Activated T-helper 1 cell treated with Interleukin-2 at 50 U/mL for 16 hours (primary cell): Measurements from ENCODE around the gene RPL27.
"Not testable (repeated sequence)": the region's sequence is repeated elsewhere in the genome, so short reads cannot be mapped to it uniquely, and the experiment has no call there.

ENCODE experiments used
- DNase-seq: peaks from one replicate; pipeline ENCODE4 v3.0.0-alpha.2; 2020; ENCODE audit warnings: low read depth

Gene RPL27

DNA sequence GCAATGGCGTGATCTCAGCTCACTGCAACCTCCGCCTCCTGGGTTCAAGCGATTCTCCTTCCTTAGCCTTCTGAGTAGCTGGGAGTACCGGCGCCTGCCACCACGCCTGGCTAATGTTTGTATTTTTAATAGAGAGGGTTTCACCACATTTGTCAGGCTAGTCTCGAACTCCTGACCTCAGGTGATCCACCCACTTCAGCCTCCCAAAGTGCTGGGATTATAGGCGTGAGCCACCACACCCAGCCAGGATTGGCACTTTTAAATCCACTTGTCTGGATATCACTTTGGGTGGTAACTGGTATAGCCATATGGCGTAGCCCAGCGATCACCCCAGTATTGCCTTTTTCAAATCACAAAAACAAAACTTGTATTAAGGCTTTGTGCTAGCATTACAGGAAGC is 4.3 kb upstream of the RPL27 start:
- DNase-seq, result not testable (repeated sequence)

GRCh38 chr17:42997390-42997983 is 732 bp upstream of the RPL27 start:
- no peak for DNase-seq

- no peak for DNase-seq
These were observed 845 bp downstream of the RPL27 start for GRCh38 chr17:42999003-42999525.

- not testable (repeated sequence) for DNase-seq
These were observed 2.7 kb downstream of the RPL27 start for GRCh38 chr17:43000894-43001293.

DNA sequence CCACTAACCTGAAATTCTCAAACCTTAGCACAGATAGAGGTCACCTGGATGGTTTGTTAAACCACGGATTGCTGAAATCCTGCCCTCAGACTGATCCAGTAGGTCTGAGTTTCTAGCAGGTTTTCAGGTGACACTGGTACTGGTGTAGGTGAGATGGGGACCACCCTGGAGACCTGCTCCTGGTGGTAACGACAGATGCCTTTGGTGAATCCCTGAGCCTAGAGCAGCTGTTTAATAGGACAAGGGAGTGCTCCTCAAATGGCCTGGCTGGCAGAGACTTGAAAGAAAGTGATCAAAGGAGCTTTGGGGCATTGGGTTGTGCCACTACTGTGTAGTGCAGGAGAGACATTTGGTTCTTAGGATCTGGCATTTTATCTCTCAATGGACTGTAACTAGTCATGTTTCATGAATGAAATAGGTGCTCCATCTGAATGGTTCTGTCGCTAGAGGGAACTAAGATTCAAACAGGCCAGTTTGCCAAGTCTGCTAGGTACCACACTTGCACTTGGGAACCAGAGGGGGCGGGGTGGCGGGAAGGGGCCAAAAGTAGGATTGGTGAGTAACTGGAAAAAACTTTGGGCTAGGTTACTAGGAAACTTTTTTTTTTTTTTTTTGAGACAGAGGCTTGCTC is 5.4 kb downstream of the RPL27 start:
- DNase-seq, result no peak

- DNase-seq, result peak; percentile 76
These were observed 8.7 kb downstream of the RPL27 start, which contains the start of gene IFI35 for GRCh38 chr17:43006639-43007551. Gene IFI35, plus strand, starts transcription at chr17:43006784. Its CDS starts 164 bp downstream, at chr17:43006948.

DNA sequence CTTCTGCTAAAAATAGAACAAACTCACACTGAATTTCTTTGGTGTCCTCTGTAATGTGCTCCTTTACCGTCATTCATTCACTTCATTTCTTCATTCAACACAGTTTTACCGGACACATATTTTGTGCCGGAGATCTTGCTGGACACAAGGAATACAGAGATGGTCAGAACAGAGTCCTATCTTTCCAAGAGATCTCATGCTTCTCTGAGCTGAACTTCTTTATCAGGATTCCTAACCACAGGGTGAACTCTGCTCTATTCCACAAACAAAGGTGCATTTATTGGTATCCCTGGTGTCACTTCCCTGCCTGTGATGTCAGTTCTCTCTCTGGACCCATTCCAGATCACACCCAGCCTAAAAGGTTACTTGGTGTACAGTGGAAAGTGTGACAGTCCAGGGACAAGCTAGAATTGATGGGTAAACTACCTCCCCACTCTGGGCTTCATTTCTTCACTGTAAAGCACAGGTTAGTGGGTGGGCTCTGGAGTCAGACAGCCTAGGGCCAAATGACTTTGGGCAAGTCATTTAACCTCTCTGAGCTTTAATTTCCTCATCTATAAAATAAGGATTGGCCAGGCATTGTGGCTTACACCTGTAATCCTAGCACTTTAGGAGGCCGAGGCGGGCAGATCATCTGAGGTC is 12.6 kb downstream of the RPL27 start:
- no peak for DNase-seq

GRCh38 chr17:43011728-43012472 is 13.7 kb downstream of the RPL27 start:
- no peak for DNase-seq

DNA sequence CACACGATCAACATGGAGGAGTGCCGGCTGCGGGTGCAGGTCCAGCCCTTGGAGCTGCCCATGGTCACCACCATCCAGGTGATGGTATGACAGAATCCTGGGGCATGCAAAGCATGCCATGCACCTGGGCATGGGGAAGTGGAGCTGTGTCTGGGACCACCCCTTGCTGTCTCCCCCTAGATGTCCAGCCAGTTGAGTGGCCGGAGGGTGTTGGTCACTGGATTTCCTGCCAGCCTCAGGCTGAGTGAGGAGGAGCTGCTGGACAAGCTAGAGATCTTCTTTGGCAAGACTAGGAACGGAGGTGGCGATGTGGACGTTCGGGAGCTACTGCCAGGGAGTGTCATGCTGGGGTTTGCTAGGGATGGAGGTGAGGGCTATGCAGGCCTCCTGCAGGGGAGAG is 15.1 kb downstream of the RPL27 start:
- DNase-seq, result no peak

GRCh38 chr17:43014020-43014648 is 15.9 kb downstream of the RPL27 start:
- DNase-seq, result no peak

GRCh38 chr17:43014649-43015542 is 16.7 kb downstream of the RPL27 start:
- DNase-seq, result no peak

DNA sequence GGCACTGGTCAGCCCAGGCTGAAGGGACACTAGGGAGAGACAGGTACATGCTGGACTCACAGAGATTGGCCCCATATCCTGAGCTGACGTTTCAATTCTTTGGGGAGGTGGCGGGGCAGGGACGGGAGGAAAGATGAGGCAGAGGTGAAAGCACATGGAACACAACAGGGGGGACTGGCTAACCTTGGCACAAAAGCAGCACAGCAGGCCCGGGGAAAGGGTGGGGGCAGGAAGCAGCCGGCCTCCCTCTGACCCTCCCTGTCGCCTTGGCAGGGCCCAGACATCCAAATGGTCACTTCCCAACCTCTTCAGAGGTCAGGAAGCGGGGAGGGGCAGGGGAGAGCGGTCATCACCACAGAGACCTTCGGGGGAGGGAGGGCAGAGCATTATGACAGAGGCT is 17.4 kb downstream of the RPL27 start:
- DNase-seq, result no peak

DNA sequence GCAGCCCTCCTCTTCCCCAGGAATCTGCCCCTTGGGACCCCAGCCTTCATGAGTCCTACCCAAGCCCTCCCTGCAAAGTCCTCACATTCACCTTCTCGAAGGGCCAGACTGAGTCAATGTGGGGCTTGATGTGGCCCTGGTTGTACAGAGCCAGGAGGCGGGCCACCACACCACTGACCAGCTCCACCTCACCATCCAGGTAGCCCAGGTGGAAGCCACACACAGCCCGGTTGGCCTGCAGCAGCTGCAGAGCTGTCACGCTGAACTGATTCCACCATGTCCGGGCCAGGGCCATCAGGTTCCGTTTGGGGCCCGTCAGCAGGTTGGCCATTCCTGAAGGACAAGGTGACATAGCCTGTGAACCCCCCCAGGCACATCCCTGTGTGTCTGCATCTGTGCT is 18.0 kb downstream of the RPL27 start:
- no peak for DNase-seq

DNA sequence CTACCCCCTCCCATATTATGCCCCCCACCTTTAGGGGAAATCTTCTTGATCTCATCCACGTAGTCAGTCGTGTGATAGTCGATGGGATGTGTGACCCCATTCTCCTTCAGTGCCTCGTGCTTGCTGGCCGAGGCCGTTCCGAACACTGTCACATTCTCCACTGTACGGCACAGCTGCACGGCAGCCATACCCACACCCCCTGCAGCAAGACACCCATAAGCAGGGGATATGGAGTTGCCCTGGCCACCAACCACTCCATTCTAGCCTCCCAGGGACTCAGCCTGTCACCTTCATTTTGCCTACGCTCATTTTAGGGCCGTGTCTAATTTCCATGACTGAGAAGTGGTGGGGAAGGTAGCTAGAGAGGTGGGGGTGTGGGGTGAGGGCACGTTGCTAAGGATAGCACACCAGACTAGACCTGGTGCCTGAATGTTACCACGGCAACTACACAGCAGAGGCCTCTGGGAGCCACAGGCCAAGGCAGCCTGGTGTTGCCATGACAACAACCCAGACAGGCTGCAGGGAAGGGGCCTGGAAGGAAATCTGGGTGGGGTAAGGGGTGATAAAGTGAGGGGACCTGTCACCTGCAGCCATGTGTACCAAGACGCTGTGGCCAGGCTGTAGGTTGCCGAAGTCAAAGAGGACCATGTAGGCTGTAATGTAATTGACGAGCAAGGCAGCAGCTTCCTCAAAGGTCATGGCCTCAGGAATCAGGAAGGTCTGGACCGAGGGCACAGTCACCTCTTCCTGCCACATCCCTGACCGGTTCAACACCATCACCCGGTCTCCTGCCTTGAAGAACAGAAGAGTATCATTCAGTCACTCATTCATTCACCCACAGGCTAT is 20.0 kb downstream of the RPL27 start:
- DNase-seq, result no peak

DNA sequence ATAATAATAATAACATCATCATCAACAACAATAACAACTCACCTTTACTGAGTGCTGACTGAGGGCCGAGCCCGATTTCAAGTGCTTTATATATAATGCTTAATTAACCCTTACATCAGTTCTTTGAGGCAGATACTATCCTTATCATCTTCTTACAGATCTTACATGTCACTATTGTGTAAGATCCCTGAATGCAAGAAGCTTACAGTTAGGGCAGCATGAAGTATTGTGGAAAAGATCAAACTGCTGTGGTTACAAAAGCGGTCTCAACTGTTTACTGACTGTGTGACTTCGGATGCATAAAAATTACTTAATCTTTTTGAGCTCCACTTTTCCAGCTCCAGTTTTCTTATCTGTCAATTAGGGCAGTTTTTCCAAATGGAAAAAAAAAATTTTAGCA is 20.7 kb downstream of the RPL27 start:
- no peak for DNase-seq

- DNase-seq, result no peak
These were observed 21.2 kb downstream of the RPL27 start for GRCh38 chr17:43019418-43019817.

DNA sequence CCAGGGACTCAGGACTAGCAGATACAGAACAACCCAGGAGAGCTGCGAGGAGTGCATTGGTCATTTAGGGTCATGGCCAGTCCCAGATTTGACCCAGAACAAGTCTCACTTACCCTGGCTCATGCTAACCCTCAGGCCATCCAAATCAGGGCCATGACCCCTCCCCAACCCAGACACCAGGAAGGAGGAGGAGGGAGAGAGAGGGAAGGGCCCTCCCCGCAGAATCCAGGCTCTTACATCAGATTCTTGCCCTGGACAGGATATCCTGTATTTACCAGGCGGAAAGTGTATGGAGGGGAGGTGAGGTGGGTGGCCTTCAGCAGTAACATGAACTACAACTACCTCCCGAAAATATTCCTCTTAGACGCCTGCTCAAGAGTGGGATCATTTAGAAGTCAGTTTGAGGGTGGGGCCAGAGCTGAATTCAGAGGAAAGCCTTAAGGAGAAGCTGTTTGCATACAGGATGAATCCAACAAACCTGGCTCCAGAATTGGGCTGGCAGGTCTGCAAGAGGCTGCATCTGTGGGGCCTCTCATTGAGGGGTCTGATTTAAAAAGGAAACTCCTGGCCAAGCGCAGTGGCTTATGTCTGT is 21.9 kb downstream of the RPL27 start:
- DNase-seq, result no peak
